Measurements from ENCODE around the gene MFSD12. TPM values are rescaled to one million over a fixed set of nuclear protein-coding genes. Genes with fewer than 3 reads are reported as not detected.

Gene MFSD12
- total RNA-seq, 1 experiment from 2014 or later: 60.6 TPM

DNA sequence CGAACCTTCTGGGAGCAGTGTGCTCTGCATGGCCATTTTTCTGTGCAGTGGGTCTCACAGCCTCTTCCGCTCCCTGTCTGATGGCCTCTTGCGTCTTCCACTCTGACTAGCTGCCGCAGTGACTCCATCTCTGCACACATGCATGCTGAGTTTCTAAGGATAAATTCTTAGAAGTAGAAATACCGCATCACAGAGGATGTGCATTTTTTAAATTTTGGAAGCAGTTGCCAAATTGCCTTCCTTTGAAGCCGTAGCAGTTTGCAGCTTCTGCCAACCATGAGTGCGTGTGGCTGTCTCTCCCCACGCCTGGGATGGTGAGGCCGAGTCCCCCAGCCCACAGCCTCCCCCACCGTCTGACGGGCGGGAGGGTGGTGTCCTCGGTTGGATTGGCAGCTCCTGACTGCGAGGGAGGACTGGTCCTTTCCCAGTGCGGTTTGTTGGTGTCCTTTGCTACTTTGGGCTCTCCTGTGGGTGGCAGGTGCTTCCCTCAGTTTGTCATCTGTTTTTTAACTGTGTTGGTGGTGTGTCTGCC lies 41.4 kb downstream of the MFSD12 start:
- no peaks in the 10 kb centered on the region for H3K27me3 ChIP-seq (replicated peaks; ENCODE audit: control insufficient read depth, insufficient read depth, low read length)
- intact Hi-C loops (cut with micrococcal nuclease; ENCODE audit: unreplicated experiment): no loop called here
- no peak for DNase-seq
- peaks cover 29% of the 10 kb centered on the region for H3K36me3 Mint-ChIP-seq (ENCODE audit: insufficient read depth, unreplicated experiment)
- no peaks in the 10 kb centered on the region for H3K9me3 ChIP-seq
- H3K4me1 Mint-ChIP-seq (ENCODE audit: low read depth, unreplicated experiment): peaks cover 4% of the 10 kb centered on the region
- no peaks in the 10 kb centered on the region; the same call in 1 of the 2 replicates for H3K36me3 ChIP-seq (ENCODE audit: control insufficient read depth, insufficient read depth, low read length)
- no peak overlapping the region for H3K27ac Mint-ChIP-seq (ENCODE audit: unreplicated experiment)
- TF ChIP-seq, protein P1, sequence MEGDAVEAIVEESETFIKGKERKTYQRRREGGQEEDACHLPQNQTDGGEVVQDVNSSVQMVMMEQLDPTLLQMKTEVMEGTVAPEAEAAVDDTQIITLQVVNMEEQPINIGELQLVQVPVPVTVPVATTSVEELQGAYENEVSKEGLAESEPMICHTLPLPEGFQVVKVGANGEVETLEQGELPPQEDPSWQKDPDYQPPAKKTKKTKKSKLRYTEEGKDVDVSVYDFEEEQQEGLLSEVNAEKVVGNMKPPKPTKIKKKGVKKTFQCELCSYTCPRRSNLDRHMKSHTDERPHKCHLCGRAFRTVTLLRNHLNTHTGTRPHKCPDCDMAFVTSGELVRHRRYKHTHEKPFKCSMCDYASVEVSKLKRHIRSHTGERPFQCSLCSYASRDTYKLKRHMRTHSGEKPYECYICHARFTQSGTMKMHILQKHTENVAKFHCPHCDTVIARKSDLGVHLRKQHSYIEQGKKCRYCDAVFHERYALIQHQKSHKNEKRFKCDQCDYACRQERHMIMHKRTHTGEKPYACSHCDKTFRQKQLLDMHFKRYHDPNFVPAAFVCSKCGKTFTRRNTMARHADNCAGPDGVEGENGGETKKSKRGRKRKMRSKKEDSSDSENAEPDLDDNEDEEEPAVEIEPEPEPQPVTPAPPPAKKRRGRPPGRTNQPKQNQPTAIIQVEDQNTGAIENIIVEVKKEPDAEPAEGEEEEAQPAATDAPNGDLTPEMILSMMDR (IDR thresholded peaks at IDR 0.05; ENCODE audit: insufficient read depth in 1 of 2, low read depth in 1 of 2, low read length in 1 of 2, severe bottlenecking in 1 of 2, unreplicated experiment in 1 of 2): no peak
- no peaks in the 10 kb centered on the region for H3K9me3 Mint-ChIP-seq (ENCODE audit: unreplicated experiment)
- CTCF ChIA-PET: no interaction called here
- H3K27me3 Mint-ChIP-seq (ENCODE audit: insufficient read depth, unreplicated experiment): no peaks in the 10 kb centered on the region
- H3K4me3 ChIP-seq (ENCODE audit: low read depth, low read length): no peak overlapping the region
- POLR2A ChIA-PET: interaction anchor here (0.6 kb wide), 1 partner anchor 88 kb away, joined by 8 read pairs; no protein-coding TSS in a partner anchor
- no peak overlapping the region for H3K4me3 Mint-ChIP-seq (ENCODE audit: unreplicated experiment)
- no TSS peak for BruUV-seq (replicated peaks)
- no peaks in the 10 kb centered on the region for H3K4me1 ChIP-seq

DNA sequence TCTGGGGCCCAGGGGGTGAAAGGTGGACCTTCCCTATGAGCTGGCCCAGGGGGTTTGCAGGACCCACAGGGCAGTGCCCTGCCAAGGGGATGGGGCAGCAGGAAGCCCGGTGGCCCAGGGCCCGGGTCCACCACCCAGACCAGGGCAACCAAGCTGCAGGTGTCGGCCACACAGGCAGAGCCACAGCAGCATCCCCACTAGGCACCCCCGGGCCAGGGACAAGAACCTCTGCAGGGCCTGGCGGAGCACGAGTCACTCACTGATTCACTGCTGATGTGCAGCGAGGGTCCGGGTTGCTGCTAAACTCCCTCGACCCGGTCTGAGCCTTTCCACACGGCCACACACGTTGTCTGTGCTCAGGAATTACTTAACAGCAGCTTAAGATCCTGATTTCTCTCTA lies 42.5 kb downstream of the MFSD12 start:
- no peaks in the 10 kb centered on the region for H3K9me3 ChIP-seq
- TF ChIP-seq, protein P1 (IDR thresholded peaks at IDR 0.05; ENCODE audit: insufficient read depth in 1 of 2, low read depth in 1 of 2, low read length in 1 of 2, severe bottlenecking in 1 of 2, unreplicated experiment in 1 of 2): no peak
- ChIA-PET POLR2A (no interaction called here), CTCF (no interaction called here)
- no peaks in the 10 kb centered on the region for H3K4me1 ChIP-seq
- Mint-ChIP-seq H3K36me3 (ENCODE audit: insufficient read depth, unreplicated experiment) (peaks cover 22% of the 10 kb centered on the region), H3K4me1 (ENCODE audit: low read depth, unreplicated experiment) (no peaks in the 10 kb centered on the region), H3K4me3 (ENCODE audit: unreplicated experiment) (no peak overlapping the region), H3K27ac (ENCODE audit: unreplicated experiment) (no peak overlapping the region), H3K9me3 (ENCODE audit: unreplicated experiment) (no peaks in the 10 kb centered on the region), H3K27me3 (ENCODE audit: insufficient read depth, unreplicated experiment) (no peaks in the 10 kb centered on the region)
- DNase-seq: no peak
- H3K4me3 ChIP-seq (ENCODE audit: low read depth, low read length): no peak overlapping the region
- BruUV-seq (replicated peaks): no TSS peak
- no peaks in the 10 kb centered on the region; the same call in 1 of the 2 replicates for H3K36me3 ChIP-seq (ENCODE audit: control insufficient read depth, insufficient read depth, low read length)
- intact Hi-C loops (cut with micrococcal nuclease; ENCODE audit: unreplicated experiment): no loop called here
- H3K27me3 ChIP-seq (replicated peaks; ENCODE audit: control insufficient read depth, insufficient read depth, low read length): no peaks in the 10 kb centered on the region

DNA sequence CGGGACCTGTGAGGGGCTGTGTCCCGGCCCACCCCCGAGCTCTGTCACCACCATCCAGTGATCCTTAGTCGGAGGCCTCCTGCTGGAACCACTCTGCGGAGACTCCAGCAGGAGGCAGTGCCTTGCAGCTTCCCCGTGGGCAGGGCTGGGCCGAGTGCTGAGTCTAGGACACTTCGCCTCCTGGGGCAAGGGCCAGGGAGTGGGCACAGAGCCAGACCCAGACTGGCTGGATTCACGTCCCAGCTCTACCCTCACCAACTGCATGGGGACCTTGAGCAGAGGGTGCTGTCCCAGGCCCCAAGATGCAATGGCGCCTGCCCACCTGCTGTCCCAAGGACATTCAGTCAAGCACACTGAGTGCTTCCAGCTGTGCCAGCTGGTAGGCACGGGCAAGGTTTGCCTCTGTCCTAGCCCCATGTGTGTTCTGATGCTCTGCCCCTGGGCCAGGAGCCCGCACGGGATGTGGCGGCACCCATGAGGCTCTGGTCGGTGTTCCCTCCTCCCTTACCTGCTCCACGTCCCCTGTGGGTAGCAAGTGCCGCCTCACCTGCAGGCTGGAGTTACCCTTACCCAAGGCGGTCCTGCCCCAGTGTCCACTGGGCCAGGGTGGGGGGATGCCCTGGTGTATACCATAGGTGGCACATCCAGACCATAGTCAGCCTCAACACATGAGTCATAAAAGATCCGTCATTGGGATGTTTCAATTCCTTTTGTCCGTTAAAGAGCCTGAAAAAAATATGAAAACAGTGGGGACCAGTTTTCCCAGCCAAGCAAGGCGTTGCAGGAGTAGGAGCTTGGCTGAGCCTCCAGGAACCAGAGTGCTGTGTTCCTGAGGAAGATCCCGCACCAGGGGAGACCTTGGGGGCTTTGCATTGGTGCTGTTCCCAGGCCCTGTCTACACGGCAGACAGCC lies 43.9 kb downstream of the MFSD12 start:
- Mint-ChIP-seq H3K4me3 (ENCODE audit: unreplicated experiment) (no peak overlapping the region), H3K9me3 (ENCODE audit: unreplicated experiment) (no peaks in the 10 kb centered on the region), H3K4me1 (ENCODE audit: low read depth, unreplicated experiment) (no peaks in the 10 kb centered on the region), H3K27ac (ENCODE audit: unreplicated experiment) (no peak overlapping the region), H3K27me3 (ENCODE audit: insufficient read depth, unreplicated experiment) (no peaks in the 10 kb centered on the region), H3K36me3 (ENCODE audit: insufficient read depth, unreplicated experiment) (peaks cover 25% of the 10 kb centered on the region)
- ChIA-PET CTCF (no interaction called here), POLR2A (no interaction called here)
- BruUV-seq (replicated peaks): no TSS peak
- TF ChIP-seq, protein P1 (IDR thresholded peaks at IDR 0.05; ENCODE audit: insufficient read depth in 1 of 2, low read depth in 1 of 2, low read length in 1 of 2, severe bottlenecking in 1 of 2, unreplicated experiment in 1 of 2): no peak
- Histone ChIP-seq H3K4me1 (no peaks in the 10 kb centered on the region), H3K36me3 (ENCODE audit: control insufficient read depth, insufficient read depth, low read length) (peaks cover 1% of the 10 kb centered on the region), H3K9me3 (no peaks in the 10 kb centered on the region), H3K27me3 (replicated peaks; ENCODE audit: control insufficient read depth, insufficient read depth, low read length) (no peaks in the 10 kb centered on the region), H3K4me3 (ENCODE audit: low read depth, low read length) (no peak overlapping the region)
- no peak for DNase-seq
- intact Hi-C loops (cut with micrococcal nuclease; ENCODE audit: unreplicated experiment): no loop called here
